ENCODE measurements around the gene FAM168A.

DNA sequence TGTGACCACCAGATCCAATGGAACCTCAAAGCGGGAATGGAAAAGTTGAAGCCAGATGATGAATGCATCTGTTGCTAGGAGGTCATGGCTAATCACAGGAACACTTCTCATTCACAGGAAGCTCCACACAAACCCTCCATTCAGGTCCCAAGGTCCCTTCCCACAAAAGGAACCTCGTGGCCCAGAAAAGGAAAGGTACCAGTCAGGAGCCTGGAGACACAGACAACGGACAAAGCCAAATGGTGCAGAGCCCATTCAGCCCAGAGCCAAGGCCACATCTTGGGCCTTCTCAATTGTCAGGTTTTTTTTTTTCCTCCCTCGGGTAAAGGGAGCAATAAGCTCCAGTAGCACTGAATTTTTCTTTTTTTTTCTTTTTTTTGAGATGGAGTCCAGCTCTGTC, 87.0 kb downstream of the FAM168A start:
- TF ChIP-seq, protein P1, sequence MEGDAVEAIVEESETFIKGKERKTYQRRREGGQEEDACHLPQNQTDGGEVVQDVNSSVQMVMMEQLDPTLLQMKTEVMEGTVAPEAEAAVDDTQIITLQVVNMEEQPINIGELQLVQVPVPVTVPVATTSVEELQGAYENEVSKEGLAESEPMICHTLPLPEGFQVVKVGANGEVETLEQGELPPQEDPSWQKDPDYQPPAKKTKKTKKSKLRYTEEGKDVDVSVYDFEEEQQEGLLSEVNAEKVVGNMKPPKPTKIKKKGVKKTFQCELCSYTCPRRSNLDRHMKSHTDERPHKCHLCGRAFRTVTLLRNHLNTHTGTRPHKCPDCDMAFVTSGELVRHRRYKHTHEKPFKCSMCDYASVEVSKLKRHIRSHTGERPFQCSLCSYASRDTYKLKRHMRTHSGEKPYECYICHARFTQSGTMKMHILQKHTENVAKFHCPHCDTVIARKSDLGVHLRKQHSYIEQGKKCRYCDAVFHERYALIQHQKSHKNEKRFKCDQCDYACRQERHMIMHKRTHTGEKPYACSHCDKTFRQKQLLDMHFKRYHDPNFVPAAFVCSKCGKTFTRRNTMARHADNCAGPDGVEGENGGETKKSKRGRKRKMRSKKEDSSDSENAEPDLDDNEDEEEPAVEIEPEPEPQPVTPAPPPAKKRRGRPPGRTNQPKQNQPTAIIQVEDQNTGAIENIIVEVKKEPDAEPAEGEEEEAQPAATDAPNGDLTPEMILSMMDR (IDR thresholded peaks at IDR 0.05), result no peak
- no peak for TF ChIP-seq POLR2A (IDR thresholded peaks at IDR 0.05)

All from ovary (tissue), 3 donors.